HG02798 (cell line): ENCODE data around the gene MYRF.
A peak's percentile ranks its signal among the peaks of the same experiment; 100 is the strongest.

ENCODE experiments used
- ATAC-seq: cut with Tn5 transposase; IDR thresholded peaks from one replicate; pipeline ENCODE4 v1.9.1; 2021; ENCODE audit warnings: mild to moderate bottlenecking; ENCODE audit not compliant: unreplicated experiment, poor library complexity

The MYRF gene

DNA sequence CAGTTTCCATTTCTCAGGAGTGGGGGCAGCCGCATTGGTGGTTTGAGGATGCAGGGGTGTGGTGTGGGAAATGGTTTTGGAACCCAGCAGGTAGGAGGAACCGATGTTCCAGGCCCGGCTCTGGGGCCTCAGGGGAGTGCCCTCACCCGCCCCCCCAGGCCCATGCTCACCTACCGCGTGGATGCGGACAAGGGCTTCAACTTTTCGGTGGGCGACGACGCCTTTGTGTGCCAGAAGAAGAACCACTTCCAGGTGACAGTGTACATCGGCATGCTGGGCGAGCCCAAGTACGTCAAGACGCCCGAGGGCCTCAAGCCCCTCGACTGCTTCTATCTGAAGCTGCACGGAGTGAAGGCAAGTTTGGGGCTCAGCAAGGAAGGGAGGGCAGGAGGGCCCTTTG is 21.4 kb downstream of the MYRF start:
- ATAC-seq = no peak

DNA sequence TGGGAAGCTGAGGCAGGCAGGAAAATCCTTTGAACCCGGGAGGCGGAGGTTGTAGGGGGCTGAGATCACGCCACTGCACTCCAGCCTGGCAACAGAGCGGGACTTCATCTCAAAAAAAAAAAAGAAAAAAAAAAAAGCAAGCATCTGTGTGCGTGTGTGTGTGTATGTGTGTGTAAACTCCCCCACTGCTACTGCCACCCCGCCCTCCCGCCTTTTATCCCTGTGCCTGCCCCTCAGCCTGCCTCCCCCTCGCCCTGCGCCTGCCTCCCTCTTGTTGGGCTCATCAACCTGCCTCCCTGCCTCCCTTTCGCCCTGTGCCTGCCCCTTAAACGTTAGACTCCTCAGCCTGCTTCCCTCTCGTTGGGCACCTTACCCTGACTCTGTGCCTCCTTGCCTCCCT is 22.0 kb downstream of the MYRF start:
- no peak for ATAC-seq

GRCh38 chr11:61775106-61775505 is 22.7 kb downstream of the MYRF start:
- no peak for ATAC-seq

DNA sequence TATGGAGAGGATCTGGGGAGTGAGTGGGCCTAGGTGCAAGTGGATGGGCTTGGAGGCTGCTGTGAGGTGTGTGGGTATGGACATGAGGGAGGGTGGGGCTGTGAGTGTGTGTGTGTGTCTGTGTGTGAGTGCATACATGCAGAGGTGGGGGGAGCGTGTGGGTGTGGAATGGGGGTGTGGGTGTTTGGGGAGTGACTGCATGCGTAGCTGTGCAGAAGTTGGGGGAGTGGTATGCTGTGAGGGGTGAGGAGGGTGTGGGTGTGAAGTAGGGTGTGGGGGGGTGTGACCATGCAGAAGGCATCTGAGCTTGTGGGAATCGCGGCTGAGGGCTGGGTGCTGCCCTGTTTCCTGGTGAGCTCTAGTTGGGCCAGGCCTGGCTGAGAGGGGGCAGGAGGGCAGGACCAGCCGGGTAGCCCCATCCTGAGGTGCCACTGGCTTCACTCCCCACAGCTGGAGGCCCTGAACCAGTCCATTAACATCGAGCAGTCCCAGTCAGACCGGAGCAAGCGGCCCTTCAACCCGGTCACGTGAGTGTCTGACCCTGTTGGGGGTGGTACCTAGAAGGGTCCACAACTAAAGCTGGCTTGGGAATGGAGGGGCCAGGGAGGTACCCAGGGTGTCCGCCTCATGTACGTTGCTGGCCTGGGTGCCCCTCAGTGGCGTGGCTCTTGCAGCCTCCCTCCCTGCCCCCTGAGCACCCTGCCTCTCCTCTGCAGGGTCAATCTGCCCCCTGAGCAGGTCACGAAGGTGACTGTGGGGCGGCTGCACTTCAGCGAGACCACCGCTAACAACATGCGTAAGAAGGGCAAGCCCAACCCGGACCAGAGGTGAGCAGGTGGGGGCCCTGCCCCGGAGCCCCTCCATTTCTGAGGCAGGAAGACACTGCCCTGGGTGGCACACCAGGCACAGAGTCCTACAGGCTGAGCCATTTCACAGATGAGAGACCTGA is 23.4 kb downstream of the MYRF start:
- no peak for ATAC-seq

DNA sequence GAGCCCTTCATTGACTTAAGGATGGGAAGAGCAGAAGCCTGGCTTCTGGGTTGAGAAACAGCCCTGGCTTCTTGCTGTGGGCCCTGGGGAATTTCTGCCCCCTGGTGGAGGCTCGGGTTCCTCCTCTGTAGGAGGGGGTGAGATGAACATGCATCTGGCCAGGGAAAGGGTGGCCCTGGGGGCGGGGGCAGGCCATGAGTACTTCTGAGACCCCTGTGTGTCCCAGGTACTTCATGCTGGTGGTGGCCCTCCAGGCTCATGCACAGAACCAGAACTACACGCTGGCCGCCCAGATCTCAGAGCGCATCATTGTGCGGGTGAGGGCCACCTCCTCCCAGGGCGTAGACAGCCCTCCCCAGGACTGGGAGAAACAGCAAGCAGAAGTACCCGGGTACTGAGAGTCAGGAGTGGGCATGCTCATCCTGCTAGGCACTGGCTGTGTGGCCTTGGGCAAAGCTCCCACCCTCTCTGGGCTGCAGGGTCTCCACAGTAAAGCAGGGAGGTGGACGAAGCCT is 24.2 kb downstream of the MYRF start:
- peak; percentile 48 for ATAC-seq

DNA sequence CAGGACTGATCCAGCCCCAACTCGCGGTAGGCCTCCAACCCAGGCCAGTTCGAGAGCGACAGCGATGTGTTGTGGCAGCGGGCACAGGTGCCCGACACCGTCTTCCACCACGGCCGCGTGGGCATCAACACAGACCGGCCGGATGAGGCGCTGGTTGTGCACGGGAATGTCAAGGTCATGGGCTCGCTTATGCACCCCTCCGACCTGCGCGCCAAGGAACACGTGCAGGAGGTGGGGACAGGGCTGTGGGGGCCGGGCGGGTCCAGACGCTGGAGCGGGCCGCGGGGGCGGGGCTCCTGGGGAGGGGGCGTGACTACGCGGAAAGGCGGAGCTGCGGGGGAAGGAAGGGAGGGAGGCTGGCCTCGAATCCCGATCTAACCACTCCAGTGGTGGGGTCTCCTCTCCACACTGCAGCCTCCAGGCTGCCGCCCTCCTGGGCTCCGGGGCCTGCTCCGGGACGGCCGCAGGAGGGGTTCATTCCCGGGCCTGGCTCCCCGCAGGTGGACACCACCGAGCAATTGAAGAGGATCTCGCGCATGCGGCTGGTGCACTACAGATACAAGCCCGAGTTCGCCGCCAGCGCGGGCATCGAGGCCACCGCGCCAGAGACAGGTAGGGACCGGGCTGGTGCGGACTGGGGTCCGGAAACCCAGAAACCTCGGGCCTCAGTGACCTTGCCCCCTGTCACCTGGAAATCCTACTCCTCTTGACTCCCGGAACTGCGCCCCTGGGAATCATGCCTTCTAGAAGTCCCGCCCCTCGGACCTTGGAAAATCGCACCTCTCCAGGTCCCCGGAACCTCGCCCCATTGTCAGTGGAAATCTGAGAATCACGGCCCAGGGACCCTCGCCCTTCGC is 25.0 kb downstream of the MYRF start:
- ATAC-seq = no peak

DNA sequence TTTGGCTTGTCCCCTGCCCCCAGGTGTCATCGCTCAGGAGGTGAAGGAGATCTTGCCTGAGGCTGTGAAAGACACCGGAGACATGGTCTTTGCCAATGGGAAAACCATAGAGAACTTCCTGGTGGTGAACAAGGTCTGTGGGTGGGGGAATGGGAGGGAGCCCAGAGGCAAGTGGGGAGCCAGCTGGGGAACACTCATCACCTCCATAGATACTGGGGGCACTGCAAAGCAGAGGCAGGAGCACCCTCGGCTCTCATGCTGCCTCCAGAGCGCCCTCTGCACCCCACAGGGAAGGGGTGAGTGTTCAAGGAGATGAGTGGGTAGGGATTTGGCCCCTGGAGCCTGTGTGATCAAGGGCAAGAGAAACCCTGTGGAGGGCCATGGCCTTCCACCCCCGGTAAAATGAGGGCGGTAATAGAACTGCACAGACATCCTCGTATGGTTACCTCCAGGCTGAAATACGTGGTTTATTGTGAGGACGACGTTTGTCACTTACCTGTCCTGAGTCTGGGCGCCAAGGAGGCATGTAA is 26.0 kb downstream of the MYRF start:
- ATAC-seq = no peak

DNA sequence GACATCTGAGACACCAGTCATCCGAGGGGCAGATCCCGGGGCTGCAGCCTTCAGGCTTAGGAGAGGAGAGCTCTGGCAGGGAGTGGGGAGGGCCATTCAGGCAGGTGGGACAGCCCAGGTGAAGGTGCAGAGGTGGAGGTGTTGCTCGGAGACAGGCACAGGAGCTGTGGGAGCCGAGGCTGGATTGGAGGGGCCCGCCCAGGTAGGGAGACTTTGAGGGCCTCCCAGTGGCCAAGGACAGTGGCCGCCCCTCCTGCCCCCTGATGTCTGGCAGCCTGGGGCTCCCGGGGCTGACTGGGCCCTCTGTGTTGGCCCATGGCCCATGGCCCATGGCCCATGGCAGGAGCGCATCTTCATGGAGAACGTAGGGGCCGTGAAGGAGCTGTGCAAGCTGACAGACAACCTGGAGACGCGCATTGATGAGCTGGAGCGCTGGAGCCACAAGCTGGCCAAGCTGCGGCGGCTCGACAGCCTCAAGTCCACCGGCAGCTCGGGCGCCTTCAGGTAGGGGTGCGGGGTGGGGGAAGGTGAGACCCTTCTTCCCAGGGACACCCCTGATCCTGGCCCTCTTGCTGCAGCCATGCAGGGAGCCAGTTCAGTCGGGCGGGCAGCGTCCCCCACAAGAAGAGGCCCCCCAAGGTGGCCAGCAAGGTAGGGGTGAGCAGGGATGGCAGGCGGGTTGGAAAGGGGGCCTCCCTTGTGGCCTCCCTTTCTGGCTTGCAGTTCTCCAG is 26.6 kb downstream of the MYRF start:
- ATAC-seq = no peak

DNA sequence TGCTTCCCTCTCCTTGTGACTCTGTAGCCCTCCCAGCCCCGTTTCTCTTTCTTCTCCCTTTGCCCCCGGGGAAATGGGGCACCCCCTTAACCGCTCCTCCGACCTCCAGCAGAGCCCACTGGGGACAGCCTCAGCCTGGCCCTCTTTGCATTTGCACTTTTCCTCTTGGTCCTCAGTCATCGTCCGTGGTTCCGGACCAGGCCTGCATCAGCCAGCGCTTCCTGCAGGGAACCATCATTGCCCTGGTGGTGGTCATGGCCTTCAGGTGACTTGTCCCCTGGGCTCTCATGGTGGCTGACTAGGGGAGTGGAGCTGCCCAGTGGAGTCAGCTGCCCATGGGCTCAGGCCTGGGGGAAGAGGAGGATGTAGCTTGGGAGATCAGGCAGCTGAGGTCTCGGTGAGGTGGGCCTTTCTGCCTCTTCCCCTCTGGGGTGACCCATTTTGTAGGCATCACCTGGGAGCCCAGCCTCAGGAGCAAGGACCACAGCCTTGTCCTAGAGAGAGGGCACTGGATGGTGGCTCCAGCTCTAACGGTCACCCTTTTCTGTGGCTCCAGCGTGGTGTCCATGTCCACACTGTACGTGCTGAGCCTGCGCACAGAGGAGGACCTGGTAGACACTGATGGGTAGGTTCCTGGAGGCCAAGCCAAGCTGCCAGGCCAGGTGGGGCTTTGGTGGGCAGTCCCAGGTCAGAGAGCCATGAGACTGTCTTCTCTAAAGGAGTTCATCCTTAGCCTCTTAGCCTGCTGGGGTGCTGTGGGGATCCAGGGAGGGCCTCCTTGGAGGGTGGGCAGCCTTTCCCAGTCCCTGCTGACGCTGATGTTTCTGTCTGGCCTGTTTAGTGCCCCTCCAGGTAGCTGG is 27.5 kb downstream of the MYRF start:
- ATAC-seq = no peak

DNA sequence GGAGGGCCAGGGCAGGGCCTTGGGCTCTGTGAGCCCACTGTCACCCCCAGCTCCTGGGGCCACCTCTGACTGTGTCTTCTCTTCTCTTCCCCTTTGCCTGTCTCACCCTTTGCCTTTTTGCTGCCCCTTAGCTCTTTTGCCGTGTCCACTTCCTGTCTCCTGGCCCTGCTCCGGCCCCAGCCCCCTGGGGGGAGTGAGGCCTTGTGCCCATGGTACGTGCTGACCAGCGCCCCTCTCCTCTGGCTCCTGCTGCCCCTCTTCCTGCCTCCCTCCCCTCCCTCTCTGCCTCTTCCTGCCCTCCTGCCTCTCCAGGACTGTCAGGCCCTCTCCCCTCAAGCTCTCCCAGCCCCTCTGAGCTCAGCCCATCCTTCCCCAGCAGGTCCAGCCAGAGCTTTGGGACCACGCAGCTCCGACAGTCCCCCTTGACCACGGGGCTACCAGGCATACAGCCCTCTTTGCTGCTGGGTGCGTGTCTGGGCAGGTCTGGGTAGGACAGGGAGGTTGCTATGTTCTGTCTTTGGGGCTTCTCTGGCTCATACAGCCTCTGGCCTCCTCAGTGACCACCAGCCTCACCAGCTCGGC is 28.2 kb downstream of the MYRF start:
- no peak for ATAC-seq

- ATAC-seq = no peak
These were observed 29.1 kb downstream of the MYRF start for GRCh38 chr11:61781585-61781984.

- ATAC-seq = no peak
These were observed 29.9 kb downstream of the MYRF start for GRCh38 chr11:61782299-61782698.

- no peak for ATAC-seq
These were observed 30.4 kb downstream of the MYRF start for GRCh38 chr11:61782841-61783240.

- ATAC-seq = no peak
These were observed 31.5 kb downstream of the MYRF start for GRCh38 chr11:61783717-61784505.

GRCh38 chr11:61784506-61784805 is 32.0 kb downstream of the MYRF start:
- ATAC-seq = no peak

- no peak for ATAC-seq
These were observed 33.5 kb downstream of the MYRF start for GRCh38 chr11:61785837-61786402.

DNA sequence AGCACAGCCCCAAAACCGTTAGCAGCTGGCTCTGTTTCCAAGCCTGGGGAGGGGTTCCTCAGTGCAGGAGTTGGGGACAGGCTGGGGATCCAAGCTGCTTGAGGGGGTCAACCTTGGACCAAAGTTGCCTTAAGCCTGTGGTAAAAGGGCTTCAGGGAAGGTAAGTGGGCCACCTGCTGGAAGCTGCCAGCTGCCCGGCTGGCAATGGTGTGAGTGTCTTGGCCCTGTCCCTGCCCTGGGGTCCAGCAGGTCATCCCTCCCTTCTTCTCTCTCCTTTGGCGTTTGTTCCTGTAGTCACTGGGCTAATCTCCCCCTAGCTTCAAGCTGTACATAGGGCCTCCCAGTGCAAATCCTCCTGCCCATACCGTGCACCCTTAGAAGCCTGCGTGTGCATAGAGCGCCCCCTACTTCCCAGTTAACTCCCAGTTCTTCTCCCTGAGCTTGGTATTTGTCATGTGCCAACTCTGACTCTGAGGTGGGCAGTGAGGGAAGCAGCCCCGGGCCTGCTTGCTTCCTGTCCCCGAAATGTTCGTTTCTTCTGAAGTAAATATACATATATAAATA is 35.6 kb downstream of the MYRF start:
- ATAC-seq = no peak
